NCI-H345 (cell line): ENCODE measurements around the gene ANAPC15.

ENCODE experiments used
- DNase-seq: peaks from one replicate; lab custom pipeline; 2025; lab: John Stamatoyannopoulos, UW

The ANAPC15 gene

DNA sequence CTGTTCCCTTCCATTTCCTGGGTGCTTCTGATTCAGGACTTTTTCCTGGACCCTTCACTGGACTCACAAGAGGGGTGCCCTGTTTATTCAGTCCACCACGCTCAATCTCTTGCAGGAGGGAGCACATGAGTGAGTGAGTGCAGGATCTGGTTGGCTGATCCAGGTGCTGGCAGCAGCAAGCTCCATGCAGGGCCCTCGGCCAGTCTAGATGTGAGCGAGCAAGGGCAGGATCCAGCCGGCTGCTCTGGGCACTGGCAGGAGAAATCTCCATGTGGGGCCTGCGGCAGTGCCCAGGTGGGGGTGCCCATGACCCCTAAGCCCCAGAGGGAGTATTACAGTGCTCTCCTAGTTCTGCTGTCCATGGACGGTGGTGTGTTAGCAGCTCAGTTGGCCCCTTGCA lies 11.6 kb upstream of the ANAPC15 start:
- no peak for DNase-seq

DNA sequence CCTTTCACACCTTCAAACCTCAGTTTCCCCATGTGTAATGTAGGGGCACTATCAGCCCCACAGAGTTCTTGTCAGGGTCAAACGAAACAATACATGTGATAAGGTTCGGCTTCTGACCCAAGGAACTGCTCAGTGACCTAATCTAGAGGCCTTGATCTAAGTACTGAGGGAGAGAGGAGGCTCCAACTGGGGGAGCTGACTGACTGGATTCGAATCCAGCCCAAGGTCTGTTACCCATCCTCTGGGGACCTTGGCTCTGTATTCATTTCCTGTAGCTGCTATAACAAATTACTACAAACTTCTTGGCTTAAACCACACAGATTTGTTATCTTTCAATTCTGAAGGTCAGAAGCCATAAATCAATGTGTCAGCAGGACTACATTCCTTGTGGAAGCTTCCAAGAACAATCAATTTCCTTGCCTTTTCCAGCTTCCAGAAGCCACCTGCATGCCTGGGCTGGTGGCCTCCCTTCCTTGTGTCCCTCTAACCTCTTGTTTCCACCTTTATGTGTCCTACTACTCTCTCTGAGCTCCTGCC lies 10.7 kb upstream of the ANAPC15 start:
- no peak for DNase-seq

DNA sequence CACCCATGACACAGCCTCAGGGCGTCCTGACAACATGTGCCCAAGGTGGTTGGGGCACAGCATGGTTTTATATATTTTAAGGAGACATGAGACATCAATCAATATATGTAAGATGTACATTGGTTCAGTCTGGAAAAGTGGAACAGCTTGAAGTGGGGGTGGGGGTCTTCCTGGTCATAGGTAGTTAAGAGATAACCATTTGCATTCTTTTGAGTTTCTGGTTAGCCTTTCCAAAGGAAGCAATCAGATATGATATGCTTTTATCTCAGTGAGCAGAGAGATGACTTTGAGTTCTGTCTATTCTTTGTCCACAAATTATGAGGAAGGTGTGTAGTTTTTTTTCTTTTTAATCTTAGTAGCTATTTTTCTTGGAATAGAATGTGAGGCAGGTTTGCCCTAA lies 10.1 kb upstream of the ANAPC15 start:
- no peak for DNase-seq

- no peak for DNase-seq
Observed at GRCh38 chr11:72120930-72121329, 8.4 kb upstream of the ANAPC15 start.

DNA sequence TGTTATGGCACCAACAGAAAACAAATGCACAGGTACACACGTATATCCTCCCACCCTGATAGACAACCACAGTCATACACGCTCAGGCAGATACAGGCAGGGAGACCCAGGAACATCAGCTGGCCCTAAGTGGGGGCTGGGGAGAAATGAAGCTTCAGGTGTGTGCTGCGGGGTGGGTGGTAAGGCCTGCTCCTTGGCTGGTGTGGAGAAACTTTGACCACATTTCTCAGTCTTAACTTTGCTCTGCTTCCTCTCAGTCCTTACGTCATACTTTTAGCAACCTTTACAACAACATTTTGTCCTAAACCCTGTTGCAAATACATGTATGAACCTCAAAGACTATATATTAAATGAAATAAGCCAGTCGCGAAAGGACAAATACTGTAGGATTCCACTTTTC lies 6.7 kb upstream of the ANAPC15 start:
- DNase-seq, result no peak

DNA sequence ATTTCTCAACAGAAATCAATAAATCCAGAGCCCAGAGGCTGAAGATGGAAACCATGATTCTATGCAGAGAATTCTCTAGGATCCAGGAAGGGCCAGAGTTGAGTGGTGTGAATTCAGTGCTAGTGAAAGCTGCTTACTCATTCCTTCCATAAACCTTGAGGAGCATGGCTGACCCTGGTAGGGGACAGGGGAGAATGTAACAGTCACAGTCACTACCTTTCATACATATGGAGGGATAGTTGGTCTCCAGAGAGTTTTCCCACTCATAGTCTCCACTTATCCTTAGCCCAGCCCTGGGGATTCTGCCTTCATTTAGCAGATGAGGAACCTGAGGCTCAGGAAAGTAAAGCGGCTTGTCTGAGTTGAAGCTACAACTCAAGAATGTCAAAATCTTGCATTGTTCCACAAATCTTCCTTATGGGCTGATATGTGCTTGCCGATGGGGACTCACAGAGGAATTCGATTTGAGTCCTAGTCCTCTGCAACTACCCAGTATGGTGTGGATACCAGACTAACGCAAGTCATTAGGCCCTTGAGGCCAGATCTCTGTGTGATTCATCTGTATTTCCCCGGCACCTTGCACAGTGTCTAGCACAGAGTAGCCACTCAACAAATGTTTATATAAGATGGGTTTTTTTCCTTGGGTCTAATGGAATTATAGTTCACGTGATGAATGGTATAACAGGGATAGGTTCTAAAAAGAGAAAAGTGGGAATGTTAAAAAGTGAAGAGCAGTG lies 3.7 kb upstream of the ANAPC15 start:
- no peak for DNase-seq

DNA sequence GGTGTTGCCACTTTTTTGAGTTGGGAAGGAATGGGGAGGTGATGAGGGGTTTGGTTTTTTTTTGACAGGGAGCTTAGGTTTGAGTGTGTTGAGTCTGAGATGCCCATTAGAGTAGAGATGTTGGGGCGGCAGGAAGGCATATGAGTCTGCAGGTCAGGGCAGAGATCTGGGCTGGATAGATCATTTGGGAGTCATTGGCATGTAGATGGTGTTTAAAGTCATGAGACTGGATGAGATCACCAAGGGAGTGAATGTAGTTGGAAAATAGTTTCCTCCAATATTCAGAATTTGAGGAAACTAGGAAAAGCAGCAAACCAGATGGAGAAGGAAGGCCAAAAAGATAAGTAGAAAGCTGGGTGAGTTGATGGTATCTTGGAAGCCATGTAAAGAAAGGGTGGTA lies 2.1 kb upstream of the ANAPC15 start:
- no peak for DNase-seq

DNA sequence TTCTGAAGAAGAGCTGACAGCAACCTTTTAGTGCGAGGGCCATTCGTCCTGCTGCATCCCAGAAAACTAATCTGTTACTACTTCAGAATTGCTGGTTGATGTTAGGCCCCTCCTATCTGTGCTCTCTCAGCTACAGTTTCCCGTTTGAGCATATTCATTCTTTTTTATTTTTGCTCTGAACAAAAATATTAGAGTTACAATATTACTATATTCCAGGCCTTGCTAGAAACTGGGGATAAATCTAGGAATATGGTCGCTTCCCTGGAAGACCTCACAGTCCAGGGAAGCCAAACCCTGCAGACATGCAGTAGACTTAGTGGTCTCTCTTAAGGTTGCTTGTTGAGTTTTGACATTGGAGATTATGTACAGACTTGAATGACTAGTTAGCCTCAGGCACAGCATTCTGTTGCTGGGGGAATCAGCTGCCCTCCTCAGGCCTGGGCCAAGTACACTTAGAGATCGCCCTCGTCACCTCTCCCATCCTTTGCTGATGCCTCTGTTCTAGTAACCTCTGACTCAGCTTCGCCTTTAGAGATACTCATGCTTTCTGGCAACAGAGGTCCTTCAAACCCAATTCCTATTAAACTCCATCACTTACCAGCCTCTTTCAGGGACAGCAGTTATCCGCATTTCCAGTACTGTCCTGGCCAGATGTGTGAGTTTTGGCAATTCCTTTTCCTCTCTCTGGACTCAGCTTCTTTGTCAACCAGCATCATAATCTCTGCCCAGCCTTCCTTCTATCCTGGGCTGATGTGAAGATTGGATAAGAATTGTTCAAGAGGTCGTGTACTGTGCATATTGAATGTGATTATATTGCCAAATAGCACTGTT lies 698 bp upstream of the ANAPC15 start:
- no peak for DNase-seq

- no peak for DNase-seq
Observed at GRCh38 chr11:72111300-72112142, 974 bp downstream of the ANAPC15 start.

- no peak for DNase-seq
Observed at GRCh38 chr11:72105888-72106287, 6.6 kb downstream of the ANAPC15 start, which contains the start of gene TOMT. Gene TOMT (plus strand): TSS chr11:72105924. CDS start chr11:72105952, 28 bp downstream.

DNA sequence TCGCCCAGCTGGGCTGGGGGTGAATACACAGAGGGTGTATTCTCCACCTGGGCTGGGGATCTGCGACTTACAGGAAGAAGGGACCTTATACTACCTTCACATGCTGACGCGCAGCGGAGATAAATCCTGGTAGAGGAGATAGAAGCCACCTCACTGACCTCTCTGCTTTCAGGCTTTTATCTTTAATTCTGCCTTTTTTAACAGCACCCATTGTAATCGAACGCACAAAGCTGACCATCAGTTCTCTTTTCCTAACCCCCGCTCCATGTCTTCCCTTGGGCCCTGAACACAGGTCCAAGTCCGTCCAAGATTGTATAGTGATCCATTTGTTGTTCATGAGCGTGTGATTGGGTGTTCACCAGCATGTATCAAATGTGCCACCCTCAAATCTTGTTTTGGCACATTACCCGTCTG lies 8.7 kb downstream of the ANAPC15 start:
- DNase-seq, result no peak

GRCh38 chr11:72102946-72103753 lies 9.3 kb downstream of the ANAPC15 start, which contains the start of gene LAMTOR1:
Gene LAMTOR1 (minus strand): TSS chr11:72103297. CDS start chr11:72103224, 73 bp downstream.
- DNase-seq, result peak; percentile 99

- DNase-seq, result no peak
Observed at GRCh38 chr11:72102631-72102945, 9.9 kb downstream of the ANAPC15 start.

GRCh38 chr11:72102162-72102561 lies 10.3 kb downstream of the ANAPC15 start:
- DNase-seq, result no peak

- no peak for DNase-seq
Observed at GRCh38 chr11:72100462-72100861, 12.0 kb downstream of the ANAPC15 start.

DNA sequence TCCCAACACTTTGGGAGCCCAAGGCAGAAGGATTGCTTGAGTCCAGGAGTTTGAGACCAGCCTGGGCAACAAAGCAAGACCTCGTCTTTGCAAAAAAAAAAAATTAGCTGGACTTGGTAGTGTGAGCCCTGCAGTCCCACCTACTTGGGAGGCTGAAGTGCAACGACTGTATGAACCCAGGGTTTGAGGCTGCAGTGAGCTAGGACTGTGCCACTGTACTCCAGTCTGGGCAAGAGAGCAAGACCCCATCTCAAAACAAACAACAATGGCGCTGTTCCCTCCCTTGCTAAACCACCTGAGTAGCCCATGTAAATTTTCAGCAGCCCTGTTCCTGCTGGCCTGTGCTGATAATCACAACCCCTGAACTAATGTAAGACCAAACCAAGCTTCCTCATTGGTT lies 12.5 kb downstream of the ANAPC15 start:
- DNase-seq, result no peak

DNA sequence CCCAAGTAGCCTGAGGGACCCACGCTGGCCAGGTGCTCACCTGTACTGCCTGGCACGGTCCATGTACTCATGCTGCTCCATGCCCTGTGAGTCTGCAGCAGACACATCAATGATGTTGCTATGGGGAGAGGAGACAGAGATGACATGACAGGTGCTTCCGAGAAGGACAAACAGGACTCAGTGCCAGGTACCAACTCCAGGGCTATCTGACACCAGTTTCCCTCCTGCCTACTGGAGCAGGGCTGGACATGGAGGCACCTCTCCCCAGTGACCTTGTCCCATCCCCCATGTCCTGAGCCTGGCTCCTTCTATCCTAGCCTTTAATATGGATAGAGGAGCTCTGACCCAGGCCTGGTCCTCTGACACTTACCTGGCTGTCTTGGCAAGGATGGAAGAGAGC lies 13.8 kb downstream of the ANAPC15 start:
- no peak for DNase-seq

DNA sequence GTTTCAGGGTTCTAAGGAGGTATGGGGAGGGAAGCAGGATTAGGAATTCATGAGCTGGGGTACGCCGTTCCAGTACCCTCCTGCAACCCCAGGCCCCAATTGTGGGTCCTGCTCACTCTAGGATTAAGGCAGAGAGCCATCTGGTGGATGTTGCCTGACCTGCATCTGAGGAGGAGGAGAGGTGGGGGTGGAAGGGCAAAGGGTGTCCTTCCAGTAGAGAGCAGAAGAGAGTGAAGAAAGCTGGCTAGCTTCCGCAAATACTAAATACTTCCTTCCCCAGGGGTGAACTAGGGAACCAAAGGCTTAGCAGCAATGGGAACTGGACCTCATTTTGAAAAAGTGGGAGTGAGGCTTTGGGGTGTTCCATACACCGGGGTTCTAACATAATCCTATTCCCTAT lies 21.2 kb downstream of the ANAPC15 start:
- DNase-seq, result peak; percentile 50

GRCh38 chr11:72088076-72088808 lies 24.3 kb downstream of the ANAPC15 start:
- no peak for DNase-seq

GRCh38 chr11:72085621-72086351 lies 26.7 kb downstream of the ANAPC15 start:
- peak; percentile 94 for DNase-seq
